Cardiac muscle cell (in vitro differentiated cells and primary cell): ENCODE results near the gene STRN. TPM values are rescaled to one million over a fixed set of nuclear protein-coding genes. Genes with fewer than 3 reads are reported as not detected.

Experiments
- DNase-seq, 2 donors: peaks; one replicate each; pipeline versions ENCODE4 v3.0.0 to v3.0.0-alpha.2; 2010 to 2017; ENCODE audit warnings: low read depth in 1 of 2, low spot score in 1 of 2
- H3K27ac ChIP-seq: fragments of 200-600 bp; sonication (generic); 2 replicates; pipeline ENCODE4 v1.5.1; 2016
- H3K27me3 ChIP-seq: fragments of 200-600 bp; sonication (generic); 2 replicates; pipeline ENCODE4 v1.6.0; 2016; ENCODE audit warnings: control low read depth
- H3K36me3 ChIP-seq: fragments of 200-600 bp; sonication (generic); 2 replicates; pipeline ENCODE4 v1.5.1; 2016; ENCODE audit warnings: control low read depth
- H3K4me1 ChIP-seq: fragments of 200-600 bp; sonication (generic); 2 replicates; pipeline ENCODE4 v1.8.1; 2017; ENCODE audit warnings: low read depth, mild to moderate bottlenecking, mixed run types
- H3K4me3 ChIP-seq: fragments of 200-600 bp; sonication (generic); 2 replicates; pipeline ENCODE4 v1.5.1; 2016; ENCODE audit warnings: mild to moderate bottlenecking
- H3K9me3 ChIP-seq: fragments of 200-600 bp; sonication (generic); 2 replicates; pipeline ENCODE4 v1.5.1; 2017; ENCODE audit warnings: low read depth, mild to moderate bottlenecking, control low read depth
- polyA plus RNA-seq: library from polyadenylated mRNA; unstranded; fragments of >200 nt; fragmentation: Nextera tagmentation; extraction: Ambion mirVana; gene quantifications from 2 replicates; pipeline ENCODE4 v1.2.1, GENCODE V29; 2016
- total RNA-seq: library from RNA; depleted of rRNA; stranded (reverse); fragments of >200 nt; gene quantifications from 2 replicates; pipeline ENCODE4 v1.2.3, GENCODE V29; 2016
- TF ChIP-seq, protein P1 (sequence below): IDR thresholded peaks from 2 replicates; pipeline ENCODE4 v1.5.1; 2012; ENCODE audit warnings: low read depth, mild to moderate bottlenecking, low read length

Gene STRN, protein sequence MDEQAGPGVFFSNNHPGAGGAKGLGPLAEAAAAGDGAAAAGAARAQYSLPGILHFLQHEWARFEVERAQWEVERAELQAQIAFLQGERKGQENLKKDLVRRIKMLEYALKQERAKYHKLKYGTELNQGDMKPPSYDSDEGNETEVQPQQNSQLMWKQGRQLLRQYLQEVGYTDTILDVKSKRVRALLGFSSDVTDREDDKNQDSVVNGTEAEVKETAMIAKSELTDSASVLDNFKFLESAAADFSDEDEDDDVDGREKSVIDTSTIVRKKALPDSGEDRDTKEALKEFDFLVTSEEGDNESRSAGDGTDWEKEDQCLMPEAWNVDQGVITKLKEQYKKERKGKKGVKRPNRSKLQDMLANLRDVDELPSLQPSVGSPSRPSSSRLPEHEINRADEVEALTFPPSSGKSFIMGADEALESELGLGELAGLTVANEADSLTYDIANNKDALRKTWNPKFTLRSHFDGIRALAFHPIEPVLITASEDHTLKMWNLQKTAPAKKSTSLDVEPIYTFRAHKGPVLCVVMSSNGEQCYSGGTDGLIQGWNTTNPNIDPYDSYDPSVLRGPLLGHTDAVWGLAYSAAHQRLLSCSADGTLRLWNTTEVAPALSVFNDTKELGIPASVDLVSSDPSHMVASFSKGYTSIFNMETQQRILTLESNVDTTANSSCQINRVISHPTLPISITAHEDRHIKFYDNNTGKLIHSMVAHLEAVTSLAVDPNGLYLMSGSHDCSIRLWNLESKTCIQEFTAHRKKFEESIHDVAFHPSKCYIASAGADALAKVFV
- 16.3 and 19.5 TPM in 2 replicates for total RNA-seq
- polyA plus RNA-seq = 8.7 and 11.4 TPM in 2 replicates

DNA sequence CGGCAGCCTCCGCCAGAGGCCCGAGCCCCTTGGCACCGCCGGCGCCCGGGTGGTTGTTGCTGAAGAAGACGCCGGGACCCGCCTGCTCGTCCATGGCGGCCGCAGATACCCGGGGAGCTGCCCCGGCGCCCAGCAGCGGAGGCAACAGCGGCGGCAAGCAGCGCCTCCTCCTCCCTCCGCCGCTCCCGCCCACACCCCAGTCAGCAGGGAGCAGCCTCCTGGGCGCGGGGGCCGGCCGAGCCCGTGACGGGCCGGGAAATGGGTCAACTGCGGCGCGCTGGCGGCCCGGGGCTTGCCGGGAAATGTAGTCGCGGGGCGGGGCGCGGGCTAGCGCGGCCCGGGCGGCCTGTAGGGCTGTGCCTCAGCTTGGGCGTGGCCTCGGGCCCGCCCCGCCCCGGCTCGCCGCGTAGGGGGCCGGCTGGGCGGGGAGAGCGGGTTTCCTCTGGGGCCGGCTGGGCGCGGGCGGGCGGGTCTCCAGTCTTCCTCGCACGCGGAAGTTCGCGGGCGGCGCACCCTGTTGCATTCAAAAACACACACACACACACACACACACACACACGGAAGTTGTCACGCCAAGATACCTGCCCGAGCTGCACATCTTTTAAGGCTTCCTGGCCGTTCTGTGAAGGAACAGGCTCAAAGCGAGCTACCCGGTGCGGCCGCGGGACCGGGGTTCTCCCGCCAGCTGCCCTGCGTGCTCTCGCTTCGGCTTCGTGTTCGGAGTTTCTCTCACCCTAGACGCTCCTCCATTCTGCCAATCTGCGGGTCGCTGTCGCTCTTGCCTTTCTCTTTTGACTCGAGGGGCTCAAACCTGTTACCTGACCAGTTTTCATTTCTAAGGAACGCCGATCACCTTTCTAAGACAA is at the start of gene STRN:
Gene STRN (minus strand): TSS at position 167 of the 866 bp plus-strand sequence. CDS start 73 bp downstream, at position 94.
- TF ChIP-seq, protein P1, sequence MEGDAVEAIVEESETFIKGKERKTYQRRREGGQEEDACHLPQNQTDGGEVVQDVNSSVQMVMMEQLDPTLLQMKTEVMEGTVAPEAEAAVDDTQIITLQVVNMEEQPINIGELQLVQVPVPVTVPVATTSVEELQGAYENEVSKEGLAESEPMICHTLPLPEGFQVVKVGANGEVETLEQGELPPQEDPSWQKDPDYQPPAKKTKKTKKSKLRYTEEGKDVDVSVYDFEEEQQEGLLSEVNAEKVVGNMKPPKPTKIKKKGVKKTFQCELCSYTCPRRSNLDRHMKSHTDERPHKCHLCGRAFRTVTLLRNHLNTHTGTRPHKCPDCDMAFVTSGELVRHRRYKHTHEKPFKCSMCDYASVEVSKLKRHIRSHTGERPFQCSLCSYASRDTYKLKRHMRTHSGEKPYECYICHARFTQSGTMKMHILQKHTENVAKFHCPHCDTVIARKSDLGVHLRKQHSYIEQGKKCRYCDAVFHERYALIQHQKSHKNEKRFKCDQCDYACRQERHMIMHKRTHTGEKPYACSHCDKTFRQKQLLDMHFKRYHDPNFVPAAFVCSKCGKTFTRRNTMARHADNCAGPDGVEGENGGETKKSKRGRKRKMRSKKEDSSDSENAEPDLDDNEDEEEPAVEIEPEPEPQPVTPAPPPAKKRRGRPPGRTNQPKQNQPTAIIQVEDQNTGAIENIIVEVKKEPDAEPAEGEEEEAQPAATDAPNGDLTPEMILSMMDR = no peak
- no peaks in the 10 kb centered on the region for H3K9me3 ChIP-seq
- H3K36me3 ChIP-seq = no peaks in the 10 kb centered on the region

DNA sequence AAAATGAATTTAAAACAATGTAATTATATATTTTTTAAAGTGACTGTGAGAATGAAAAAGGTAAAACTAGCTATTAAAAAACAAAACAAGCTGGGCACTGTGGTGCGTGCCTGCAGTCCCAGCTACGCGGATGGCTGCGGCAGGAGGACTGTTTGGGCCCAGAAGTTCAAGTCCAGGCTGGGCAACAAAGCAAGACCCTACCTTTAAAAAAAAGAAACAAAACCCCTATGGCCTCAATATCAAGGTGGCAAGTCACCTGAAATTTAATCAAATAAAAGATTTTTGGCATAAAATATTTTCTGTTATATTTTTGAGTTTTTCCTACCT is 46.9 kb upstream of the STRN start:
- H3K36me3 ChIP-seq = peaks cover 17% of the 10 kb centered on the region
- TF ChIP-seq, protein P1 = no peak
- no peaks in the 10 kb centered on the region for H3K9me3 ChIP-seq
- H3K4me1 ChIP-seq = no peaks in the 10 kb centered on the region
- H3K4me3 ChIP-seq = no peak overlapping the region
- no peak overlapping the region for H3K27ac ChIP-seq
- DNase-seq = no peak
- H3K27me3 ChIP-seq = no peaks in the 10 kb centered on the region

More for the DNA sequence above, at the start of gene STRN:
- Histone ChIP-seq H3K4me1 (peaks cover 14% of the 10 kb centered on the region), H3K27ac (peak within 1 kb of the TSS; percentile 89), H3K4me3 (peak within 1 kb of the TSS; percentile 70), H3K27me3 (no peaks in the 10 kb centered on the region)
- DNase-seq = peak; percentile 97 to 98

DNA sequence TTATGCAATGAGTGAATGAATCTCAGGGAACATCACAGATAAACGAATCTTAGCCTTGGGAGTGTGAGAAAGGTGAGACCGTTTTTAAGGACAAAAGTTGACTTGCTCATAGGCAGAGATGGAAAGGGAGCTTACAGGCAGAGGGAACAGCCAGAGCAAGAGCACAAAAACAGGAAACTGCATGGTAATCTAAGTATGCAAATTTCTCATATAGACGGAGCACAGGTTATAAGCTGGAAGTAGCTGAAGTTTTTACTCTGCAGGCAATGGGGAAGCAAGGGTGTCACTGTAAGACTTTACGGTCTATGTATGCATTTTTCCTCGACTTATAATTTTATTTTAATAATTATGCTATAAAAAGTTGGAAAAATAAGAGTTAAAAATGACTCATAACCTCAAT is 44.8 kb upstream of the STRN start:
- H3K4me1 ChIP-seq = no peaks in the 10 kb centered on the region
- H3K36me3 ChIP-seq = peaks cover 17% of the 10 kb centered on the region
- H3K27me3 ChIP-seq = no peaks in the 10 kb centered on the region
- no peak overlapping the region for H3K27ac ChIP-seq
- no peak for DNase-seq
- H3K4me3 ChIP-seq = no peak overlapping the region
- no peaks in the 10 kb centered on the region for H3K9me3 ChIP-seq
- TF ChIP-seq, protein P1 = no peak

DNA sequence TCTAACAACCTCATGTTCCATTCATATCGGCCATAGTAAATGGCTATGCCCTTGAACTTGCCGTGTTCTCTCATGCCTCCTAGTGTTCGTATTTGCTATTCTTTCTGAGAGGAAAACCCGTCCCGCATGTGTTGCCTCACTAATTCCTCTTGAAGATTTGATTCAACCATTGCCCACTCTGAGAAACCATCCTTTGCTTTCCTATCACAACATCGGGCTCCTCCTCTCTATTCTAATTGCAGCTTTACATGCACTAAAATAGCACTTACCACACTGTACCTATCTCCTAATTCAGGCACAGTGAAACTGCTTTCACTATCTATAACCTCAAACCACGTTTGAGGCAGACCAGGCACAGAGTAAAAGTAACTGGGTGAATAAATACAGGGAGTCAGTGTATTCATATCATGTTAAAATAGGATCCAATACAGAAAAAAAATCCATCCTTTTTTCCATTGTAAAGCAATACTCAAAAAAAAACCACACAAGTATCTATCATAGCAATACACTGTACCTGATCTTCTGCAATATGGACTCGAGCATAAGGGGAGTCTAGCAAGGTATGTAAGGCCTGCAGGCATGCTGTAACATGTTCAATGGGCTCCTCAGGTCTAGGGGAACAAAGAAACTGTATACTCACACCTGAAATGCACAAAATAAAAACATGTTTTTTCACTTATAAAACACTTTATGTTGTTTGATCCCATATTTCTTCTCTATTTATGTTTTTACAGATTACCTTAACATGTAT is 39.0 kb upstream of the STRN start:
- Histone ChIP-seq H3K27ac (no peak overlapping the region), H3K36me3 (peaks cover 13% of the 10 kb centered on the region), H3K4me3 (no peak overlapping the region), H3K9me3 (no peaks in the 10 kb centered on the region), H3K4me1 (peaks cover 24% of the 10 kb centered on the region), H3K27me3 (no peaks in the 10 kb centered on the region)
- TF ChIP-seq, protein P1 = peak; percentile 59
- DNase-seq = peak; percentile 28 to 58
